ENCODE results near the gene ZNF333.

DNA sequence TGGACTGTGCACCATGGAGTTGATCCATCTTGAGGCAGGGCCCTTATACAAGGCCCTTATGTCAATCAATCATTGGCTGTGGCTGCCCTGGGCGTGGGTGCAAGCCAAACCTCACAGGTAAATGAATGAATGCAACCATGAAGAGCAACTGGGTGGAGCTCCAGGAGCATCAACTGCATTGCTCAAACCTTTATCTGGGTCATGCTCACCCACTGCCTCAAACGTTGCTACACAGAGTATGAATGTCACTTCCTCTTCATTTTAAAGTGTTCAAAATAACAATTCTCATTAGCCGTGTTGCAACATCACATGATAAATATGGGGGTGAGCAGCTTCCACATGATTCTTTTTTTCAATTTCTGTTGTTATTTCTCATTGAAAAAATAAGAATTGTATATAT is 6.4 kb upstream of the ZNF333 start:
- TF ChIP-seq POLR2A (IDR thresholded peaks at IDR 0.05): no peak
- TF ChIP-seq, protein P1, sequence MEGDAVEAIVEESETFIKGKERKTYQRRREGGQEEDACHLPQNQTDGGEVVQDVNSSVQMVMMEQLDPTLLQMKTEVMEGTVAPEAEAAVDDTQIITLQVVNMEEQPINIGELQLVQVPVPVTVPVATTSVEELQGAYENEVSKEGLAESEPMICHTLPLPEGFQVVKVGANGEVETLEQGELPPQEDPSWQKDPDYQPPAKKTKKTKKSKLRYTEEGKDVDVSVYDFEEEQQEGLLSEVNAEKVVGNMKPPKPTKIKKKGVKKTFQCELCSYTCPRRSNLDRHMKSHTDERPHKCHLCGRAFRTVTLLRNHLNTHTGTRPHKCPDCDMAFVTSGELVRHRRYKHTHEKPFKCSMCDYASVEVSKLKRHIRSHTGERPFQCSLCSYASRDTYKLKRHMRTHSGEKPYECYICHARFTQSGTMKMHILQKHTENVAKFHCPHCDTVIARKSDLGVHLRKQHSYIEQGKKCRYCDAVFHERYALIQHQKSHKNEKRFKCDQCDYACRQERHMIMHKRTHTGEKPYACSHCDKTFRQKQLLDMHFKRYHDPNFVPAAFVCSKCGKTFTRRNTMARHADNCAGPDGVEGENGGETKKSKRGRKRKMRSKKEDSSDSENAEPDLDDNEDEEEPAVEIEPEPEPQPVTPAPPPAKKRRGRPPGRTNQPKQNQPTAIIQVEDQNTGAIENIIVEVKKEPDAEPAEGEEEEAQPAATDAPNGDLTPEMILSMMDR (IDR thresholded peaks at IDR 0.05): no peak

Data from prostate gland (tissue), 2 donors.